Renal cortex interstitium (tissue), 11 donors: ENCODE measurements around the gene AFMID. TPM values are rescaled to one million over a fixed set of nuclear protein-coding genes. Genes with fewer than 3 reads are reported as not detected.
"Not testable (repeated sequence)": the region's sequence is repeated elsewhere in the genome, so short reads cannot be mapped to it uniquely, and the experiment has no call there.

Experiments
- DNase-seq, 11 donors: peaks; one replicate each; pipeline ENCODE4 v3.0.0-alpha.2; 2013; ENCODE audit warnings: low read depth in 9 of 11, low spot score in 4 of 11; ENCODE audit errors: extremely low read depth in 1 of 11
- polyA plus RNA-seq, 3 donors: library from polyadenylated mRNA; unstranded; fragments of 120-200 nt; gene quantifications; one replicate each; pipeline ENCODE4 v1.2.1, GENCODE V29; 2013; ENCODE audit not compliant: insufficient read length in 3 of 3

The AFMID gene
- polyA plus RNA-seq, 3 donors, result 58.3 to 95.7 (median 65.7) TPM

DNA sequence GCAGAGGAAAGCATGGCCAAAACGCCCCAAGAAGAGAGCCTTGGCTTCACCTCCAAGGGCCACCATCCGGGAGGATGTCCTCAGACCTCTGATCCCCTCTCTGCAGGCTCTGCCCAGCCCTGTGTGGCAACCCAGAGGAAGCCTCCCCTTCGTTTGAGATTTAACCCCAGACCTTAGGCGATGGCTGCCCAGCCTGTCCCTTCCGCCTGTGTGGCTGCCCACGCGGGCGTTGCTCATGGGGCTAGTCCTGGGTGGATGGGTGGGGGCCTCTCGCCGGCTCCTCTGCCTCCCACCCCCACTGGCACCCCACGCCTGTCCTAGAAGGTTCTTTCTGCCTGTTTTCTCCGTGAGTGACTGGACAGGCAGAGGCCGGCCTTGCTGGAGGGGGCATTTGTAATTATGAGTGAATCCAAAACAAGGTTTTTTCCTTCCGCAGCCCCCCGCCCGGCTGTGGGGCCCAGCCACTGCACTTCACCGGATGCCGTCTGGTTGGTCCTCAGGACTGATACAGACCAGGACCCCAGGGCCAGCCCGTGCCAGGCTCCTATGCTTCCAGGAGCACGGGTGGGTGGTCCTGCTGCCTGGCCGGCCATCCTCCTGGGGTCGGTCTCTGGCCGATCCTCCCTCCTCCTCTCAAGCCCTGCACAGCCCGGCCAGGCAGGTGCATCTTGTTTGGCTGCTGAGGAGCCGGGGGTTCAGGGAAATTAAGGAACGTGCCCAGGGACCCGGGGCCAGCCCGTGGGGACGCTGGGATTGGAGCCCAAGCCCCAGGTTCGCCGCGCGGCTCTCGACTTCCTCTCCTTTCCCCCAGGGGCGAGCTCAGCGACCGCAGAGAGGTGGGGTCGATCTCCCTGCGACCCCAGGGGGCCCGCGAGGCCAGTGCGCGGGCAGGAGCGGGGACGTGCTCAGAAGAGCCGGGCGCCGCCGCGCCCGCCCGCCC lies 44.1 kb downstream of the AFMID start, which contains the start of gene TMEM235:
Gene TMEM235 (plus strand): TSS at position 636 of the 940 bp plus-strand sequence. CDS start 393 bp downstream, outside the sequence.
- no peak for DNase-seq

DNA sequence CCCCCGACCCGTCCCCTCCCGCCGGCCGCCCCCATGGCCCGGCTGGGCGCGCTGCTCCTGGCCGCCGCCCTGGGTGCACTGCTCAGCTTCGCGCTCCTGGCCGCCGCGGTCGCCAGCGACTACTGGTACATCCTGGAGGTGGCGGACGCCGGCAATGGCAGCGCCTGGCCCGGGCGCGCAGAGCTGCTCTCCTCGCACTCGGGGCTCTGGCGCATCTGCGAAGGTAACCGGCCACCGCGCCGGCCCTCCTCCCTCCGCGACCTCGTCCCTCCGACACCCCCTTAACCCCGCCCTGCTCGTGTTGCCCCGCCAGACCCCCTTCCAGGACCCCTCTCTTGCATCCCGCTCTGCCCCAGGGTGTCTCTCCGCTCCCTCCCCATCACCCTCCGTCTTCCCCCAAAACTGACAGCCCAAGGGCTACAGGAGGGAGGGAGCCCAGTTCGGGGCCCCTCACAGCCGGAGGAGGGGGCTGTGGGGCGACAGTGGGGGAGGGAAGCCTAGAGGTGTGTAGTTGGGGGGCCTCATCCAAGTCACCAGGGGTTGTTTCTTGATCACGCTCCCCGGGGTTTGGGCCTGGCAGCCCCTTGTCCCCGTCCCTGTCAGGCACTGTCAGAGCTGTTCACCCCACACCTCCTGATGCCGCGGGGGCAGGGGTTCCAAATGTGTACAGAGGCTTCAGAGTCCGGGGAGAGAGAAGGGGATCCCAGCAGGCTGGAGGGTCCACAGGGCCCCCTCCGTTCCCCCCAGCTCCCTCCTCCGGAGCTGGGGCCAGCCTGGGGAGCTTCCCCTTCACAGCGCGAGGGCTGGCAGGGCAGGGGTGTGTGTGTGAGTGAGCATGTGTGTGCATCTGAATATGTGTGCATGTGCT lies 45.1 kb downstream of the AFMID start:
- no peak for DNase-seq

DNA sequence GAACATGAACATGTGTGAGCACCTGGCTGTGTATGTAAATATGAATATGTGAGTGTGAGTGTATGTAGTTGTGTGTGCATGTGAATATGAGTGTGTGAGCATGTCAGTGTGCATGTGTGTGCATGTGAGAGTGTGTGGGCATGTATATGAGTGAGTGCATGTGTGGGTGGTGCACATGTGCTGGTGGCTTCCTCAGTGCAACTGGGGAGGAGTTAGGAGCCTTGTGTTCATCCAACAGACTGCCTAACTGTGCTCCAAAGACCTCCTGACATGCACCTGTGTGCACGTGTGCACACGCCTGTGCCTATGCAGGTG lies 45.7 kb downstream of the AFMID start:
- DNase-seq, result no peak

DNA sequence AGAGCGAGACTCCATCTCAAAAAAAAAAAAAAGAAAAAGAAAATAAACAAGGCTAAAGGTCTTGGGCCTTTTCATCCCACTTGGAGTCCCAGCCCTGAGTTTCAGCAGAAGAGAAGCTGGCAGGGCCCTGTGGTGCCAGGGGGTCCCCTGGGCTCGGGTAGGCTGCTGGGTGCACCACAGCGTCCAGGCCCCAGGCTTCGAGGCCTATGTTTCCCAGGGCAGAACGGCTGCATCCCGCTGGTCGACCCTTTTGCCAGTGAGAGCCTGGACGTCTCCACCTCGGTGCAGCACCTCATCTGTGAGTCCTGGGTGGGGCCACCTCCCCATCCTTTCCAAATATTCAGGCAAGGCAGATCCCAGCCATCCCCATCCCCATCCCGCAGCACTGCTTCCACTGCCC lies 46.5 kb downstream of the AFMID start:
- DNase-seq, result no peak

DNA sequence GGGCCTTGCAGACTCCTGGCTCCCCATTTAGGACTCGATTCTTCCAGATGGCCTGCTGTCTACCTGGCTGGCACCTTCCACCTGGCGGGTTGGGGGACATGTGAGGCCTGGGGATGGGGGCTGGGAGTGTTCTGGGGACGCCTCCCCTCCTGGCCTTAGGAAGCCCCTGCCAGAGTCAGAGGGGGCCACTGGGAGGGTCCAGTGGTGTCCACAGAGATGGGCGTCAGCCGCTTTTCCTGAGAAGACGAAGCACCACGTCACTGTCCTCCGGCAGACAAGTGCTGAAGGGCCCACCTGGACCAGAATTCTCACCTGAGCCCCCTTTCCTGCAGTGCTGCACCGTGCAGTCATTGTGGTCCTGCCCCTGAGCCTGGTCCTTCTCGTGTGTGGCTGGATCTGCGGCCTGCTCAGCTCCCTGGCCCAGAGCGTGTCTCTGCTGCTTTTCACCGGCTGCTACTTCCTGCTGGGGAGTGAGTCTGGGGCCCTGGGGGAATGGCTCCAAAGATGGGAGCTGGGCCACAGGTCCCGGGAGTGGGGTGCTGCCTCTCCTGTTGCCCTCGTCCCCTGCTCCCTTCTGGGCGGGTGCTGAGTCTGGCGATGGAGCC lies 47.2 kb downstream of the AFMID start:
- no peak for DNase-seq

DNA sequence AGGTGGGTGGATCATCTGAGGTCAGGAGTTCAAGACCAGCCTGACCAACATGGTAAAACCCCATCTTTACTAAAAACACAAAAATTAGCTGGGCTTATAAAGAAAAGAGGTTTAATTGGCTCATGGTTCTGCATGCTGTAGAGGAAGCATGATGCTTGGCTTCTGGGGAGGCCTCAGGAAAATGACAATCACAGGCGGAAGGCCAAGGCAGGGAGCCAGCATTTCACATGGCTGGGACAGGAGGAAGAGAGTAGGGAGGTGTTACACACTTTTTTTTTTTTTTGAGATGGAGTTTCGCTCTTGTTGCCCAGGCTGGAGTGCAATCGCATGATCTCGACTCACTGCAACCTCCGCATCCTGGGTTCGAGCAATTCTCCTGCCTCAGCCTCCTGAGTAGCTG lies 47.9 kb downstream of the AFMID start:
- not testable (repeated sequence) for DNase-seq

DNA sequence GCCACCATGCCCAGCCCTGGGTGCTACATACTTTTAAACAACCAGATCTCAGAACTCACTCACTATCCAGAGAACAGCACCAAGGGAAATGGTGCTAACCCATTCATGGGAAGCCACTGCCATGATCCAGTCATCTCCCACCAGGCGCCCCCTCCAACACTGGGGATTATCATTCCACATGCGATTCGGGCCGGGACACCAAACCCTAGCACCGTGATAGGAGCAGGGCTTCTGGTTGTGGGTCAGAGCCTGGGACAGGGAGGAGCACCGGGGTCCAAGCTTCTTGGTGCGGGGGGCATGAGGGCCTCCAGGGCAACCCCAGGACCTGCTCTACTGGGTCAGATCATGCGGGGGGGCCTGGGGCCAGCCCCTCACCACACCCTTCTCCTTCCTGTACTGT lies 48.7 kb downstream of the AFMID start:
- DNase-seq, result no peak

DNA sequence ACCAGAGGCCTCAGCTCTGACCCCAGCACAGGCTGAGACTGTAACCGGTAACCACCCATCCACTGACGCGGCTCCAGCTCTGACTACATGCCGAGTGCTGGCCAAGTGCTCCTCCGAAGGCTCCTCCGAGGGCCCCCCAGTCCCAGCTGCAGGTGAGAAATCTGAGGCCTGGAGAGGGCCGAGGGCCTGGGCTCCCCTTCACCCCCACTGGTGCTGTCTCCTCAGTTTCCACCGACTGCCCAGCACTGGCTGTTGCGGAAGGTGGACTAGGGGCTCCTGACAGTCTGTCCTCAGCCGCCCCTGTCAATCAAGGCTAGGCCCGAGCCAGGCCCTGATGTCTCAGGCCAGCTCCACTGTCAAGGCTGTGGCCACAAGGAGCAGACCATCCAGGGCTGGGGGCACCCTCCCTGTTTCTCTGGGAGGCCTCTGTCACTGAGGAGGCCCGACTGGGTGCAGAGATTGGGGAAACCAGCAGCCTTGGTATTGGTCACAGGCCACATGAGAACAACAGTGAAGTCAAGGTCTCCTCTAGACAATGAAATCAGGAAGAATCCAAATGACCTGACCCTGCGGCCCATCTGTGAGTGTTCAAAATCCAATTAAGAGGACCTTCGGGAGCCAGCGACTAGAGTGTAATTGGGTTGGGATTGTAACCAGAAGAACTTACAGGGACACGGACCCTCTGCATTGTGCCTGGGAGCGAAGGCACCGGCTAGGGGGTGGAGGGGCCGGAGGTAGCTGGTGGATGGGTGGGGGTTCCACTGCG lies 49.4 kb downstream of the AFMID start:
- no peak for DNase-seq

DNA sequence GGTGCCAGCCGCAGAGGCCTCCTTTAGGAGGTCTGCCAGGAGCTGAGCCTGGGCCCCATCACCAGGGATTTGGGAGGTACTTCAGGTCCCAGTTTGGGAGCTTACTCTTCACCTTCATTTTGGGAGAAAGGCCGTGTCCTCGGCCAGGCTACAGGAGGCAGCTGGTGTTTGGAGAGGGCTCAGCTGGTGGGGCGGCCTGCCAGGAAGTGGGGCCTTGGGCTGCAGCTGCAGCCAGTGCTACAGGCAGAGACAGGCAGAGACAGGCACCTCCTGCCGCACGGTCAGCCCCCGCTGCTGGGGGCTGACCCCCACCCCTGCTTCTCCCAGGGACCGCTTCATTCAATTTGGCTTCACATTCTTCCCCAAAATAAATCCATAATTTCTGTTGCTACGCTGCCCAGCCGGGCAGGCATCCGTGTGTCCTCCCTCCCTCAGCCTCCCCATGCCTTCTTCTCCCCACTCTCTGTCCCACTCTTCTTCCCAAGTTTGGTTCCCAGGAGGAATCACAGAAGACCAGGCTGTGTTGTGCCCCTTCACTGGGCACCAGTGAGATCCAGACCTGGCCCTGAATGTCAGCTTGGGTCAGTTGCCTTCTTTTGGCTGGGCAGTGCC lies 50.3 kb downstream of the AFMID start:
- no peak for DNase-seq

DNA sequence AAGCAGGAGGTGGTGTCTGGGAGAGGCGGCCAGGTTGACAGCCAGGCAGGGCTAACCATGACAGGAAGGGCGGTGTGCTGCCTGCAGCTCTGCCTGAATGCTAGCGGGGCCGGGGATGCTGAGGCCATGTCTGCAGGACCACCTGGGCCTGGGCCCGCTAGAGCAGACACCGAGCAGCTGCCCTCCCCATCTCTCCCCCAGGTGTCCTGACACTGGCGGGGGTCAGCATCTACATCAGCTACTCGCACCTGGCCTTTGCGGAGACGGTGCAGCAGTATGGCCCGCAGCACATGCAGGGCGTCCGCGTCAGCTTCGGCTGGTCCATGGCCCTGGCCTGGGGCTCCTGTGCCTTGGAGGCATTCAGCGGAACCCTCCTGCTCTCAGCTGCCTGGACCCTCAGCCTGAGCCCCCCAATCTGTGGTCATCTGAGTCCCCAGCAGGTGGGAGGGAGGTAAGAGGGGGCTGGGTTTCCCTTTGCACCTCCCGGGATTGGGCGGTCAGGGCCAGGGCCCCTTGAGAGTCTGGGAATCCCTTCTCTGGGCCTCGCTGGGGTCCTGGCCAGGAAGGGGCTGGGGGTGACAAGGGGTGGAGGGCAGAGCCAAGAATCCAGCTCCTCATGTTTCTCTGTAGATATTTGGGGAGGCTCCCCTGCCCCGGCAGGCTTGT lies 51.8 kb downstream of the AFMID start:
- DNase-seq, result no peak

DNA sequence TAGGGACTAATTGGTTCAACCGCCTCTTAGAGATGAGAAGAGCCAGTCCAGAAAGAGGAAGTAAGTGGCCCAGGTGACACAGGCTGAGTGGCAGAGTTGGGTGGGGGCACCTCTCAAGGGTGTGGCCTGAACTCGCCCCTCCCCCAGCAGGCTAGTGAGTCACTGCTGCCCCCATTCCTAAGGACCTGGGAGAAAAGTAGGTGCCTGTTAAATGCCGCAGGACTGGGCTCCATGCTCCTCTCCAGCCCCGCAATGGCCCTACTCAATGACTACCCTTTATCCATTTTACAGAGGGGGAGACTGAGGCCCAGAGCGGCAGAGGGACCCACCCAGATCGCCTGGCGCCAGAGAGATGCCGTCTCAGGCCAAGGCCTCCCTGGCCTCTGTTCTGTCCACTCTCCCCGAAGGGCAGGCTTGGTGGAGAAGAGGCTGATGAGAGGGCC lies 52.3 kb downstream of the AFMID start:
- DNase-seq, result no peak

DNA sequence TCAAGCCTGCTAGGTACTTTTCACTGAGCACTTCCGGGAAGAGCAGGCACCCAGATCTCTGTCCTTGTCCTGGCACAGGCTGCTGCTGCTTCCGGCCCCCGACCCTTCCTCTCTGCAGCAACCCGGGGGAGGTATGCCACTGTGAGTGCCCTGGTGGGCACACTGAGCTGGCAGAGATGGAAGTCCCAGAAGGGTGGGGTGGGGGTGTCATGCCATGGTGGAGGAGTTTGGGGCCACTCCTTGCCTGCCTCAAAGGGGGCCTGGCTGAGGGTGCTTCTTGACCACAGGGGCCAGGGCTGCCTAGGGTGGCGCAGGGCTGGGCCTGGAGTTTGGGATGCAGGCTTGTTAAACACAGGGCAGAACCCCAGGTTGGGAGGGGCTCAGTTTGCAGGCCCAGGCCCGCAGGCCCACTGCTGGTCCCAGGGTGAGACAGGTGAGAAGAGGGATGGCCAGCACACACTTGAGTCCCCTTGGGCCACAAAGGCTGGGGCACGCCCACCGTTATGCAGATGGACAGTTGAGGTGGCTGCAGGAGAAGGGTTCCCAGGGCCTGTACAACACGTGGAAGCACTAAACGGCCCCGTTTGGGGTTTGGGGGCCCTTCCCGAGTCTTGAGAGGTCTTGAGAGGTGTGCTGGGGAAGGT lies 53.0 kb downstream of the AFMID start:
- DNase-seq, result no peak

DNA sequence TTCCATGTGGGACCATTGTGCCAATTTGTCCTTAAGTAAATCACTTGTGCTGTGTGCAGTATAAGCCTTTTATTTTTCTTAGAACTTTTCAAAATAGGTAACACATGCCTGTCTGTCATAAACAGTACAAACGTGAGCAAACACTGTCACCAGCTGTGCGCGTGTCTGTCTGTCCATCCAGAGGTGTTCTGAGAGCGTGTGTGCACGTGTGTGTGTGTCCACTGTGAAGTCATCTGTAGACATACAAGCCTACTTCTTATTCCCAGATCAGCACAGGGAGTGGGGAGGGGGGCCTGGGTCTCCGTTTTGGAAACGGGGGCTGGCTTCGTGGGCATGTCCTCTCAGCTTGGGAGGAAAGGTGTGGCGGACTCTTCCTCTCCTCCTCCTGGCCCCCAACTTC lies 53.7 kb downstream of the AFMID start:
- no peak for DNase-seq

DNA sequence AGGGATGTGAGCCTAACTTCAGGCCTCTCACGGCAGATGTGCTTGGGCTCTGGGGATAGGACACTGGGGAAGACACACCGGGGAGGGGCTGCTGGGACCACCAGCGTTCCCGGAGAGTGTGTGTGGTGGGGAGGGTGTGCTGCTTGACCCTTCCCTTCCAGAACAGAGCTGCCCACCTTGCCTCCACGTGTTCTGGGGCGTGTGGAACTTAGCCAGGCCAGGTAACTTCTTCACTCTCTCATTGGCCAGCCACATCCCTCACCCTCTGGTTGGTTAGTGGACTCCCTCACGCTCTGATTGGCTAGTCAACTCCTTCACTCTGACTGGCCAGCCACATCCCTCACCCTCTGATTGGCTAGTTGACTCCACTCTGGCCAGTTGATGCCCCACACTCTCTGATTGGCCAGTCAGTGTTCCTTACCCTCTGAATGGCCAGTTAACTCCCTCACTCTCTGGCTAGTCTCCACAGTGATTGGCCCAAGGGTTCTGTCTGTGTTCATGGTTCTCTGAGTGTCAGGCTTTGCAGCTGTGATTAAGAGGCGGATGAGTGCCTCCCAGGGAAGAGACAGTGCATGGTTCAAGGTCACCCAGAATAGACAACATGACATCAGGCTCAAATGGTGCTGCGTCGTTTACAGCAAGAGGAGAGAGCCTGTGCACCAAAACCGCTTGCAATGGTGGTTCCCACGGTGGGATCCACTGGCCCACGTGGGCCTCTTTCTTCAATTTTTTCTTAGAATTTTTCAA lies 54.3 kb downstream of the AFMID start:
- no peak for DNase-seq

DNA sequence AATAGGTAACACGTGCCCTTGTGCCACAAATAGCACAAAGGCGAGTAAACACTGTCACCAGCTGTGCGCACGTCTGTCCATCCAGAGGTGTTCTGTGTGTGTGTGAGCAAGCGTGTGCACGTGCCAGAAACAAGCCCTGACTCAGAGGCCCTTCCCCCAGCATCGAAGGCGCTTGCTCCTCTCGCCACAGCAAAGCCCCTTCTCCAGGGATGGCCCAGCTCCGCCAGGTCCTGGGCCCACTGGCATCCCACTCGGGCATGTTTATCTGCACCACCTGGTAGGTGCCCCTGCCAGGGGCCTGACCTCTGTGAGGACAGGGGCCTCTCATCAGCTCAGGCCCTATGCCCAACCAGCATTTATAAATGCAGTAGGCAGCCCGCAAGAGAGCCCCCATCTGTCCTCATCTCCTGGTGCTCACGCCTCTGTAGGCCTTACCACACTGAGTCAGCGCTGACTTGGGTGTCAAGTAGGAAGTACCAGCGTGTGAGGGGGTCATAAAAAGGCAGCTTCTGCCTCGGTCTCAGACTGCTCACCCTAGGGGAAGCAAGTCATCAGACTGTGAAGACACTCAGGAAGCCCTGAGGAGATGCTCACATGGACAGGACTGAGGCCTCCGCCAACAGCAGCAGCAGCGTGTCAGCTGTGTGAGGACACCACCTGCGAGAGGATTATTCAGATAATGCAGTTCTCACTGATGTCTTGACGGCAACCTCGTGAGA lies 55.0 kb downstream of the AFMID start:
- no peak for DNase-seq

DNA sequence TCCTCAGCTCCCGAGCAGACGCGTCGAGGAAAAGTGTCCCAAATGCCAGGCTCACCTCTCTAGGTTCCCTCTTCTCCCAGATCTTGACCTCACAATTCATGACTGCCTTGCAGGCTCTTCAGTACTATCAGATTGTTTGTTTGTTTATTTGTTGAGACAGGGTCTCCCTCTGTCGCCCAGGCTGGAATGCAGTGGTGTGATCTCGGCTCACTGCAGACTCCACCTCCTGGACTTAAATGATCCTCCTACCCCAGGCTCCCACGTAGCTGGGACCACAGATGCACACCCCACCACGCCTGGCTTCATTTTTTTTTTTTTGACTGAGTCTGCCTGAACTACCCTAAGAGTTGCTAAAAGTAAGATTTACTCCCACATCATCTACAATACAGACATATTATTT lies 60.1 kb downstream of the AFMID start:
- no peak for DNase-seq
